Astrocyte (in vitro differentiated cells and primary cell): ENCODE measurements around the gene ZFAND4.

ENCODE experiments used
- EZH2 ChIP-seq: IDR thresholded peaks from 2 replicates; pipeline ENCODE4 v1.6.1; 2012; ENCODE audit warnings: mild to moderate bottlenecking, low read length, inconsistent platforms; ENCODE audit not compliant: insufficient read depth
- TF ChIP-seq, protein P1 (sequence below): IDR thresholded peaks from 2 replicates; pipeline ENCODE4 v1.5.1; 2011; ENCODE audit warnings: low read depth, mild to moderate bottlenecking, inconsistent platforms, low read length, moderate library complexity; ENCODE audit not compliant: insufficient read depth

DNA sequence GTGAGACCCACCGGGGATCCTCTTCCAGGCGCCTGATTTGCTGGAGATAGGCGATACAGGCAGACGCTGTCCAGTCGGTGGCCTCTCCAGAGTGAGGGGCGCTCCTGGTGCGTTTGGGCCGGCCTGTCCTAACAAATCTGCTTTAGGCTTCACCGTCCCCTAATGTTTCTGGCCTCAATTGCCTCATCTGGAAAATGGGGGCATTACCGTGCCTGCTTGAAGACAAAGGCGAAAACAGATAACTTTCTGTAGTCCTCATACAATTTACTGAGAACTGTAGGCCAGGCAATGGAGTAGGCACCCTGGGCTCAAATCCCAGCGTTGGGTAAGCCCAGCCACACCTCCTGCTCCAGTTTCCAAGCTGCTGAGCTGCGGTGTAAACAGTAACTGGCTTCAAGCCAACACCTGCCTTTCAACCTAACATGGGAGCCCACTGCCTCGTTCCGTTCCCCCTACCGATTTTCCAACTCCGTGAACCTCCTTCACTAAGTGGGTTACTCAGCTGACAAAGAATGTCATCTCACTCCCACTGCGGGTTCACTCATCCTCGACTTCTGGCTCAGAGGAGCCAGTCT, 589 bp upstream of the ZFAND4 start:
- TF ChIP-seq, protein P1, sequence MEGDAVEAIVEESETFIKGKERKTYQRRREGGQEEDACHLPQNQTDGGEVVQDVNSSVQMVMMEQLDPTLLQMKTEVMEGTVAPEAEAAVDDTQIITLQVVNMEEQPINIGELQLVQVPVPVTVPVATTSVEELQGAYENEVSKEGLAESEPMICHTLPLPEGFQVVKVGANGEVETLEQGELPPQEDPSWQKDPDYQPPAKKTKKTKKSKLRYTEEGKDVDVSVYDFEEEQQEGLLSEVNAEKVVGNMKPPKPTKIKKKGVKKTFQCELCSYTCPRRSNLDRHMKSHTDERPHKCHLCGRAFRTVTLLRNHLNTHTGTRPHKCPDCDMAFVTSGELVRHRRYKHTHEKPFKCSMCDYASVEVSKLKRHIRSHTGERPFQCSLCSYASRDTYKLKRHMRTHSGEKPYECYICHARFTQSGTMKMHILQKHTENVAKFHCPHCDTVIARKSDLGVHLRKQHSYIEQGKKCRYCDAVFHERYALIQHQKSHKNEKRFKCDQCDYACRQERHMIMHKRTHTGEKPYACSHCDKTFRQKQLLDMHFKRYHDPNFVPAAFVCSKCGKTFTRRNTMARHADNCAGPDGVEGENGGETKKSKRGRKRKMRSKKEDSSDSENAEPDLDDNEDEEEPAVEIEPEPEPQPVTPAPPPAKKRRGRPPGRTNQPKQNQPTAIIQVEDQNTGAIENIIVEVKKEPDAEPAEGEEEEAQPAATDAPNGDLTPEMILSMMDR = no peak
- no peak for TF ChIP-seq EZH2
